D341Med (cell line): ENCODE results near the gene ERMARD.

ENCODE experiments used
- DNase-seq: peaks from one replicate; pipeline ENCODE4 v3.0.0; 2012; ENCODE audit warnings: low spot score

Gene ERMARD

DNA sequence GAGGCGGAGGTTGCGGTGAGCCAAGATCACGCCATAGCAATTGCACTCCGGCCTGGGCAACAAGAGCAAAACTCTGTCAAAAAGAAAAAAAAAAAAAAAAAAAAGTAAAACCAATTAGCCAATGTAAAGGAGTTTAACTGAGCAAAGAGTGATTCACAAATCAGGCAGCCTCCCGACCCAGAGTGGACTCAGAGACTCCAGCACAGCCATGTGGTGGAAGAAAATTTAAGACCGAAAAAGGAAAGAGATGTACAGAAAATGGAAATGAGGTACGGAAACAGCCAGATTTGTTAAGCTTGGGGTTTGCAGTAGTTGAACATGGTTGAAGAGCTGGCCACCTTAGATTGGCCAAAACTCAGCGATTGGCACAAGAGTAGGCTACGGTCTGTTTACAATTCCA lies 51.4 kb downstream of the ERMARD start:
- DNase-seq, result no peak

DNA sequence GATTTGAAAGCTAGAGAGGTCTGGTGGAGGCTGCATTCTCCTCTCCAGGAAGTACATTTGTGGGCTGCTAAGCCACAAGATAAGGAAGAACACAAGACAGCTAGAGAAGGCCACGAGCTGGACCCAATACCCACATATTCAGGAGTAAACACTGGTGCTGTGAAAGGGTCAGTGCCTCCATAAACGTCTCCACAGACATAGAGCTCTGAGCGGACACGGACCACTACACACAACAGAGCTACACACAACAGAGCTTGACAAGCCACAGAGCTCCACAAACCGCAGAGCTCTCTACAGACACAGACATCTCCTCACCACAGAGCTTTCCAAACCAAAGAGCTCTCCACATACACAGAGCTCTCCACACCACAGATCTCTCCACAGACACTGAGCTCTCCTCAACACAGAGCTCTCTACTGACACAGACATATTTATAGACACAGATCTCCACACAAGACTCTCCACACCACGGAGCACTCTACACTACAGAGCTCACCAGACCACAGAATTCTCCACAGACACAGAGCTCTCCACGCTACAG lies 51.9 kb downstream of the ERMARD start:
- DNase-seq, result peak; percentile 3

DNA sequence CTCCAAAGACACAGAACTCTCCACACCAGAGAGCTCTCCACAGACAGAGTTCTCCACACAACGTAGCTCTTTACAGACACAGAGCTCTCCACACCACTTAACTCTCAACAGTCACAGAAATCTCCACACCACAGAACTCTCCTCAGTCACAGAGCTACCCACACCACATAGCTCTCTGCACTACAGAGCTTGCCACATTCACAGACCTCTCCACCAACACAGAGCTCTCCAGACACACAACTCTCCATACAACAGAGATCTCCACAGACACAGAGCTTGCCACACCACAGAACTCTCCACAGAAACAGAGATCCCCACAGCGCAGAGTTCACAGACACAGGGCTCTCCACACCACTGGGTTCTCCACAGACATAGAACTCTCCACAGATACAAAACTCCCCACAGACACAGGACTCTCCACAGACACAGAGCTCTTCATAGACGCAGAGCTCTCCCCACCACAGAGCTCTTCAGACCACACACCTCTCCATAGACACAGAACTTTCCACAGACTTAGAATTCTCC lies 52.5 kb downstream of the ERMARD start:
- peak; percentile 2 for DNase-seq

DNA sequence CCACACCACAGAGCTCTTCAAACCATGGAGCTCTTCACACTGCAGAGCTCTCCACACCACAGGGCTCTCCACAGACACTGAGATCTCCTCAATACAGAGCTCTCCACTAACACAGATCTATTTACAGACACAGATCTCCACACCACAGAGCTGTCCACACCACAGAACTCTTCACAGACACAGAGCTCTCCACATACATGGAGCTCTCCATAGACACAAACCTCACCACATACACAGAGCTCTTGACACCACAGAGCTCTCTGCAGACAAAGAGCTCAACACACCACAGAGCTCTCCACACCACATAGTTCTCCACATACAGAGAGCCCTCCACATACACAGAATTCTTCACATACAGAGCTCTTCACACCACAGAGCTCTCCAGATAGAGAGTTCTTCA lies 53.0 kb downstream of the ERMARD start:
- peak; percentile 1 for DNase-seq

DNA sequence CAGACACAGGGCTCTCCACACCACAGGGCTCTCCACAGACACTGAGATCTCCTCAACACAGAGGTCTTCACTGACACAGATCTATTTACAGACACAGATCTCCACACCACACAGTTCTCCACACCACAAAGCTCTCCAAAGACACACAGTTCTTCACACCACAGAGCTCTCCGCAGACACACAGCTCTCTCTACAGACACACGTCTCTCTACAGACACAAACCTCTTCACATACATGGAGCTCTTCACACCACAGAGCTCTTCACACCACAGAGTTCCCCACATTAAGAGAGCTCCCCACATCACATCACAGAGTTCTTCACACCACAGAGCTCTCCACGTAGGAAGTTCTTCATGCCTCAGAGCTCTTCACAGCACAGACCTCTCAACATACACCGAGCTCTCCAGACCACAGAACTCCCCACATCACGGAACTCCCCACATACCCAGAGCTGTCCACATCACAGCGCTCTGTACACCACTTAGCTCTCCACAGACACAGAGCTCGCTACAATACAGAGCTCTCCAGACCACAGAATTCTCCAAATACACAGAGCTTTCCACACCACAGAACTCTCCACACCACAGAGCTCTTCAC lies 53.9 kb downstream of the ERMARD start:
- DNase-seq, result peak; percentile 1

DNA sequence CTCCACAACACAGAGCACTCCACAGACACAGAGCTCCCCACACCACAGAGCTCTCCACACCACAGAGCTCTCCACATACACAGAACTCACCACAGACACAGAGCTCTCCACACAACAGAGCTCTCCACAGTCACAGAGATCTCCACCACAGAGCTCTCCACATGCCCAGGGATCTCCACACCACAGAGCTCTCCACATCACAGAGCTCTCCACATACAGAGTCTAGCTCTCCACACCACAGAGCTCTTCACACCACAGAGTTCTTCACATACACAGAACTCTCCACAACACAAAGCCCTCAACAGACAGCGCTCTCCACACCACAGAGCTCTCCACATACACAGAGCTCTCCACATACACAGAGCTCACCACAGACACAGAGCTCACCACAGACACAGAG lies 55.3 kb downstream of the ERMARD start:
- peak; percentile 0 for DNase-seq

DNA sequence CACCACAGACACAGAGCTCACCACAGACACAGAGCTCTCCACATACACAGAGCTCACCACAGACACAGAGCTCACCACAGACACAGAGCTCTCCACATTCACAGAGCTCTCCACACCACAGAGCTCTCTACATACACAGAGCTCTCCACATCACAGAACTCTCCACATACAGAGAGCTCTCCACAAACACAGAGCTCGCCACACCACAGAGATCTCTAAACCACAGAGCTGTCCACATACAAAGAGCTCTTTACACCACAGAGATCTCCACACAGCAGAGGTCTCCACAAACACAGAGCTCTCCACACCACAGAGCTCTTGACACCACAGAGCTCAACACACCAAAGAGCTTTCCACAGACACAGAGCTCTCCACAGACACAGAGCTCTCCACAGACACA lies 55.8 kb downstream of the ERMARD start:
- peak; percentile 1 for DNase-seq

DNA sequence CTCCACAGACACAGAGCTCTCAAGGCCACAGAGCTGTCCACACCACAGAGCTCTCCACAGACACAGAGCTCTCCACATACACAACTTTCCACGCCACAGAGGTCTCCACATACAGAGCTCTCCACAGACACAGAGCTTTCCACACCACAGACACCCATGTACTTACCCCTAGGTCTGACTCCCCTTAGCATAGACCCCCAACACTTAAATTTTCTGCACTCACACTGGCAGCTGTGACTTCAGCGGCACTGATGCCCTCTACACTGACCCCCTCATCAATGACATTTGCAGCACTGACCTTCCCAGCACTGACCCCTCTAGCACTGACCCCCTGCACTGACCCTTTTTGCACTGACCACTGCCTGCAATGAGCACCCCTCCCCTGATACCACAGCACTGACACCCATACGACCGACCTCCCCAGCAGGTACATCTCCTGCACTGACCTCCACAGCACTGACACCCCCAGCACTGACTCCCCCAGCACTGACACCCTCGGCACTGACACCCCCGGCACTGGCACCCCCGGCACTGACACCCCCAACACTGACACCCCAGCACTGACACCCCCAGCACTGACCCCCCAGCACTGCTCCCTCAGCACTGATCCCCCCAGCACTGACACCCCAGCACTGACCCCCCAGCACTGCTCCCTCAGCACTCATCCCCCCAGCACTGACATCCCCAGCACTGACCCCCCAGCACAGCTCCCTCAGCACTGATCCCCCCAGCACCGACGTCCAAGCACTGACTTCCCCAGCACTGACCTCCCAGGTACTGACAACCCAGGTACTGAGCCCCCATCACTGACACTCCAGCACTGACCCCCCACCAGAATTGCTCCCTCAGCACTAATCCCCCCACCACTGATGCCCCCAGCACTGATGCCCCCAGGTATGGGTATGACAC lies 56.5 kb downstream of the ERMARD start:
- DNase-seq, result peak; percentile 14

DNA sequence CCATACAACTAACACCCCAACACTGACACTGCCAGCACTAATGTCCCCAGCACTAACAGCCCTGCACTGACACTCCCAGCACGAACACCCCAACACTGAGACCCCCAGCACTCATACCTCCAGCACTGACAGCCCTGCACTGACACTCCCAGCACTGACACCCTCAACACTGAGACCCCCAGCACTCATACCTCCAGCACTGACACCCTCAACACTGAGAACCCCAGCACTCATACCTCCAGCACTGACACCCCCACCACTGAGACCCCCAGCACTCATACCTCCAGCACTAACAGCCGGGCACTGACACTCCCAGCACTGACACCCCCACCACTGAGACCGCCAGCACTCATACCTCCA lies 57.2 kb downstream of the ERMARD start:
- no peak for DNase-seq

DNA sequence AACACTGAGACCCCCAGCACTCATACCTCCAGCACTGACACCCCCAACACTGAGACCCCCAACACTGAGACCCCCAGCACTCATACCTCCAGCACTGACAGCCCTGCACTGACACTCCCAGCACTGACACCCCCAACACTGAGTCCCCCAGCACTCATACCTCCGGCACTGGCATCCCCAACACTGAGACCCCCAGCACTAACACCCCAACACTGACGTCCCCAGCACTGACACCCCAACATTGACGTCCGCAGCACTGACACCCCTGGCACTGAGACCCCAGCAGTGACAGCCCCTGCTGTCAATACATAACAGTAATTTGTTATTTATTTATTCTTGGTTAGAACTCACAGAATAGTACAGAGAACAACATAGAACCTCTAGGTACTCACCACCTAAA lies 58.0 kb downstream of the ERMARD start:
- peak; percentile 8 for DNase-seq

DNA sequence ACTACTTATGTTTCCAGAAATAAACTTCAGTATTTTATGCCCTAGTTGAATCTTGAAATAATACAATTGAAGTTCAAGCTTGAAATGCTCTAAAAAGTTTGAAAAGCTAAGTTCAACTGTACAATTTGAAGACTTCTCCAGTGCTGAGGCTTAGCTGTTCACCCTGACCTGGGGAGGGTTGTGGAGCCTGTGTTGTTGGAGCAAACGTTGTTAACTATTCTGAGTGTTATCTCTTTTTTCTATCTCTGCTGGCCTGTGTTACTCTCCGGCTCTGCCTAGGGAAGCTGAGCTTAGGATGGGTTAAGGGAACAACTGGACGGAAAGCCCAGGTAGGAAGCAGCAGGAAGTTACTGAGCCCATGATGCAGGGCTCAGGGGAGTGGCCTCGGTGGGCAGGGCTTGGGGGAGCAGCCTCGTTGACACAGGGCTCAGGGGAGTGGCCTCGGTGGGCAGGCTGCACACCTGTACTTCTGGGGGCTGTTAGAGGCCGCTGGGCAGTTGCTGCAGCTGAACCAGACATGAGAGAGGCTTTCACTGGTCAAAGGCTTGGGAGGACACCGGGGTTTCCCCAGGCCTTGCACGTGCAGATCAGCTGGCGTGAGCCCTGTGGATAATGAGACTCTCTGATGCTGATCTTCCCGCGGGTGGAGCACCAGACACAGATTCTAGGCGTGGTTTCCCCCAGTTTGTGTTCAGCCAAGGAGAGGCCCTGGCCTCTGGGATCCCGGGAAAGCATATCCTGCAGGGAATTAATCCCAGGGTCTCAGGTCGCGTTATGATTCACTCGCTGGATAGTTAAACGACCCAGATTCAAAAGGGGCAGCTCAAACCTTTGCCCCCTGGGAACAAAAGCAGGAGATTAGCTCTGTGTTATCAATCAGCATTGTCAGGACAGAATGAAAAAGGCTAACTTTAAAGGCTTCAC lies 58.9 kb downstream of the ERMARD start:
- DNase-seq, result peak; percentile 27

DNA sequence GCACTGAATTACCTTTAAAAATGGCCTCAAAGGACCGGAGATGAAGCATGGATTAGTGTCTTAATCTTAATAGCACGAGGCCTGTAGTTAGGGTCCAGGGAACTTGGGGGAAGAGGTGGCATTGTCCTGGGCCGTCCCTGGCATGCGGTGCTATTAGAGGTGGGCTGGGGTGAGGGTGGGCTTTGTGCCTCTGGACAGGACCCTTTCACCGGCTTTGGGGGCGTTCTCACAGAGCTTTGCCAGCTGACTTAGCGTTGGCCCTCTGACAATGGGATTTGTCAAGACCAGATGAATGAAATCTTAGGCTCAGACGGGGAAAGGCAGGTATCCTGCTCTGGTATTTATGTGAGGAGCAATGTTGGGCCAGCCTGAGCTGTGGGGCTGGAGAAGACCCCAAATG lies 59.6 kb downstream of the ERMARD start:
- DNase-seq, result no peak

DNA sequence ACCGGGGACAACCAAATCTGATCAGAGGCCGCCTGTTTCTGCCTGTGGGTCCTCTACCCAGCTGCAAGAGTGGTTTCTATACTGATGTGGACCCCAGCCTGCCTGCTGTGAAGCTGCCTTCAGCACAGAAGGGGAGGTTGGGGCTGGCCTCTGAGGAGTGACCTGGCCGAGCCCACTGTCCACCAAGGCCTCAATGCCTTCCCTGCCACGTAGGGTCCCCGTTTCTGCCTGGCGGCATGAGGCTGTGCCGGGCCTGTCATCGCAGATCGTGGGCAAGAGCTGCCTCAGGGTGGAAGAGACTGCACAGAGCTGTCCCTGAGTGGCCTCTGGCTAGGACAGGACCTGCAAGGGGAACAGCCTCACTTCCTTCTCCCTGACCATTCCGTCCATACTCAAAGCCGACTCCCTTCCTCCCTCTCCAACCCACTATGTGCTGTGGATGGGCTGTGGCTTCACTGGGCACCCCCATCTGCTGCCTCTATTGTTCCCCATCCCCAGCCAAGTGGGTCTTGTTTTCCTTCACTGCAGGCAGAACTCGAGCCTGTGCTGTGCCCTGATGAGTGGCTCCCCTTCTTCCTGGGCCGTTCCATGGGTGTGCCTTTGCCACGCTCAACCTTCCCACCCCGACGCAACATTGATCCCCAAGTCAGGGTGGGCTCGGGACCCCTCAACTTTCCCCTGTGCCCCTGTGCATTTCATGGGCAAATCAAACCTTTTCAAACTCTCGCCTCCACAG lies 60.3 kb downstream of the ERMARD start:
- DNase-seq, result no peak

DNA sequence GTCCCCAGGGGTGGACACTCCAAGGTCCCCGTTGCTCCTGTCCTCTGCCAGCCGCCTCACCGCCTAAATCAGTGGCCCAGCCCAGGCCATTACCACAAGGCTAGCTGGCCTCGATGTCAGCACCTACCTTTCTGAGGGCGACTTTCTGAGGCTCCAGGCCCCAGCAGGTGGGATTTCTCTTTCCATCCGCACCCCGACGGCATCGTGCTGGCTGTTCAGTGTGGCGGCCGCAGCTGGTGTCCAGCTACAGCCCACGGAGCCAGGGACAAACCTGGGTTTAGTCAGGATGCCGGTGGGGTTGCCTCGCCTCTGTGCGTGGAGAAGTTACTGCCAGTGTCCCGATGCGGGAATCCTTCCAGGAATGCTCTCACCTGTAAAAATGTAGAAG lies 60.8 kb downstream of the ERMARD start:
- no peak for DNase-seq

DNA sequence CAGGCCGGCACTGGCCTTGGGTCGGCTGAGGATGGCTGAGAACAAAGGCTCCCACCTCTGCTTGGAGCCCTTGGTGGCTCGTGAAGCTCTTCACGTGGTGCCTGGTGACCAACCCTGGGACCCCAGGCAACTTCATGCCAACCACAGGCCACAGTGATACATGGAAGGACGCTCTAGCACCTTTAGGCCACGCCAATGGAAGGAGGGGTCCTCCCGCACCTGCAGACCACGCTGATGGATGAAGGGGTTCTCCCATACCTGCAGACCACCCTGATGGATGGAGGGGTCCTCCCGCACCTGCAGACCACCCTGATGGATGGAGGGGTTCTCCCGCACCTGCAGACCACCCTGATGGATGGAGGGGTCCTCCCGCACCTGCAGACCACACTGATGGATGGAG lies 62.5 kb downstream of the ERMARD start:
- no peak for DNase-seq

DNA sequence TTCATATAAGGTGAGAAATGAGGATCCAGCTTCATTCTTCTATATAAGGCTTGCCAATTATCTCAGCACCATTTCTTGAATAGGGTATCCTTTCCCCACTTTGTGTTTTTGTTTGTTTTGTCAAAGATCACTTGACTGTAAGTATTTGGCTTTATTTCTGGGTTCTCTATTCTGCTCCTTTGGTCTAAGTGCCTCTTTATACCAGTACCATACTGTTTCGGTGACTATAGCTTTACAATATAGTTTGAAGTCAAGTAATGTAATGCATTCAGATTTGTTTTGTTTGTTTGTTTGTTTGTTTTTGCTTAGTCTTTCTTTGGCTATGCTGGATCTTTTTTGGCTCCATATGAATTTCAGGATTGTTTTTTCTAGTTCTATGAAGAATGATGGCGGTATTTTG lies 64.6 kb downstream of the ERMARD start:
- no peak for DNase-seq

DNA sequence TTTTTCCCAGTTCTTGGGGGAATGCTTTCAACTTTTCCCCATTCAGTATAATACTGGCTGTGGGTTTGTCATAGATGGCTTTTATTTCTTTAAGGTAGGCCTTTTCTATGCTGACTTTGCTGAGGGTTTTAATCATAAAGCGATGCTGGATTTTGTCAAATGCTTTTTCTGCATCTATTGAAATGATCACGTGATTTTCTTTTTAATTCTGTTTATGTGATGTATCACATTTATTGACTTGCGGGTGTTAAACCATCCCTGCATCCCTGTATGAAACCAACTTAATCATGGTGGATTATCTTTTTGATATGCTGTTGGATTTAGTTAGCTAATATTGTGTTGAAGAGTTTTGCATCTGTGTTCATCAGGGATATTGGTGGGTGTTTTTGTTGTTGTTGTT lies 65.6 kb downstream of the ERMARD start:
- DNase-seq, result no peak

DNA sequence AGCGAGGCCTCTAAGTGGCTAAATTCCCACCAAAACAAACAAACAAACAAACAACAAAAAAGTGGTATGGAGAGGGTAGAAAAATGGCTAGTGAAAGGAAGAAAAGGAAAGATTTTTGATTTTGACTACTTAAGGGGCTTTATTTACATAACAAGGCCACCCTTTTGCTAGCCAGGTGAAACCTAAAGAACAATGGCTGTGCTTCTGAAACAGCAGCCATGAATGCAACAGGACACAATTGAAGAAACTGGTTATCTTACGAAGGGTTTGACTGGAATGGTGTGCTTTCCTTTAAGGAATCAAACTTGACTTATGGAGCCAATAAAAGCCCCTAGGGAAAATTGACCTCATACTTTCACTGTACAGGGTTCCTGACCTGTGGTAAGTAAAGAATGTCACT lies 68.9 kb downstream of the ERMARD start:
- DNase-seq, result no peak

DNA sequence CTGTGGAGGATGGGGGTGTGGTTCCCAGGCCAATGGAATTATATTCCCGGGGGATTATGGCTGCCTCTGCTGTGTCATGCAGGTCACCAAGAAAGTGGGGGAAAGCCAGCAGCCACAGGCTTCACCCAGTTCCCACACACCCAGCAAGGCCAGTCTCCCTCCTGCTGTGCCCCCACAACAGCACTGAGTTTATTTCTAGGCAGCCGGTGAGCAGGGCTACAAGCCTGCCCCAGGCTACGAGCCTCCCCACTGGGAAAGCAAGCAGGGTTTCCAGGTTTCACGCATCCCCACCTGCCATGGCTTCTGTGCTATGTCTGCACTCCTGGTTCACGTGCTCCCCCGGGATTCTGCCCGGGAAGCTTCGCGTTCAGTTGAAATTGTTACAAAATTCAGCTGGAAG lies 72.6 kb downstream of the ERMARD start:
- no peak for DNase-seq

DNA sequence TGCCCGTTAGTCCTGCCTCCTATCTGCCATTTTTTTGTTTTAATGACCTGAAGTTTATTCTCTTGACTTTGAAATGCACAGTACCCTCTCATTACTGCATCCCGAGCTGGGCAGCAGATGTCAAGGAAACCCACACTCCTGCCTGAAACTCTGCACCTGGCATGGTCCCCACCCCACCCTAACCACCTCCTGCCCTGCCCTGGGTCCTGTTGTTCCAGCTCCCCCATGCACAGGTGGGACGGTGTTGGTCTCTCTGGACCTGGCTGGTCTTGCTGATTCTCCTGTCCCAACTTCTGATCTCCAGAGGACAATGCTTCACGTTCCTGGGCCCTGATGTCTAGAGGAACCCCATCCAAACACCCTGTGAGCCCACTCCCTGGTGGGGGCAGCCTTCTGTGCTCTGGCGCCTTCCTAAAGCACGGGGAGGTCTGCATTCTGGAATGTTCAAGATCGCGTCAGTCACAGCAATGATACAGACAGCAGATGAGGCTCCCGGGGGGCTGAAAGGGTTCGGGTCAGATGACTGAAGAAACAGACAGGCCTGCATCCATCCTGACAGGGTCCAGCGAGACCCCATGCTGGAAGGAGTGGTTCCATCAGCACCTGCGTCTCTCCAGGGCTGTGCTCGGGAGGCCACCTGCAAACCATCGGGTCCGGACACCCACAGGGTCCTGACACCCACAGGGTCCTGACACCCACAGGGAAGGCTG lies 73.6 kb downstream of the ERMARD start:
- no peak for DNase-seq
